Breast epithelium (tissue), 3 donors: Measurements from ENCODE around the gene TRIM25.

Source experiments
- CTCF ChIP-seq, 3 donors: fragments of 450-650 bp; IDR thresholded peaks; one replicate each; pipeline ENCODE4 v1.5.1; 2016 to 2017; ENCODE audit warnings: antibody characterized with exemption in 3 of 3, mild to moderate bottlenecking in 3 of 3, moderate library complexity in 3 of 3
- POLR2AphosphoS5 ChIP-seq, 3 donors: sonication (generic); formaldehyde crosslinking; IDR thresholded peaks; one replicate each; pipeline ENCODE4 v1.6.1; 2017; ENCODE audit warnings: antibody characterized with exemption in 3 of 3

- TF ChIP-seq POLR2AphosphoS5 (IDR thresholded peaks at IDR 0.05), result no peak
- TF ChIP-seq CTCF (IDR thresholded peaks at IDR 0.05), result no peak
These were observed 62.8 kb downstream of the TRIM25 start for GRCh38 chr17:56851008-56851407.
